ENCODE measurements around the gene COPS6.

The COPS6 gene

DNA sequence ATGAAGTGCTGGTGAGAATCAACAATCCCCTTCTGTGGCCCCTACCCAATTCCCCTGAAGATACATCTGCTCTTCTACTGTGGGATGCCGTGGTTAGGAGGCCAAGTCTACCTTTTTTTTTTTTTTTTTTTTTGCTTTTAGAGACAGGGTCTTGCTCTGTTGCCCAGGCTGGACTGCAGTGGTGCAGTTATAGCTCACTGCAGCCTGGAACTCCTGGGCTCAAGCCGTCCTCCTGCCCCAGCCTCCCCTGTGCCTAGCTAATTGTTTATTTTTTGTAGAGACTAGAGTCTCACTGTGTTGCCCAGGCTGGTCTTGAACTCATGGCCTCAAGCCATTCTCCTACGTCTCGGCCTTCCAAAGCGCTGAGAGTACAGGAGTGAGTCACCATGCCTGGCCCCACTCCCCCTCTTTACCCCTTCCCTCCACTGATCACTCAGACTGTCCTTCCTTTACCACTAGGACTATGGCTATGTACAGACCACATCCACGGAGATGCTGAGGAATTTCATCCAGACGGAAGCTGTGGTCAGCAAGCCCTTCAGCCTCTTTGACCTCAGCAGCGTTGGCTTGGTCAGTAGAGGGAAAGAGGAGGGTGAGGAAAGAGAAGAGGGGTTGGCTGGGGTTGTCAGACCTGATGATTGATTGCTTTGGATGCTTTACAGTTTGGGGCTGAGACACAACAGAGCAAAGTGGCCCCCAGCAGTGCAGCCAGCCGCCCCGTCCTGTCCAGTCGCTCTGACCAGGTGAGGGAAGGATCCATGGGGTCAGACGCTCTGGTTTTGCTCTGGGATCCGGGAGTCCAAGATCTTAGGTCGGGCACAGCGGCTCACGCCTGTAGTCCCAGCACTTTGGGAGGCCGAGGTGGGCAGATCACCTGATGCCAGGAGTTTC lies 14.4 kb downstream of the COPS6 start:
- no peak for DNase-seq (ENCODE audit: low spot score)

DNA sequence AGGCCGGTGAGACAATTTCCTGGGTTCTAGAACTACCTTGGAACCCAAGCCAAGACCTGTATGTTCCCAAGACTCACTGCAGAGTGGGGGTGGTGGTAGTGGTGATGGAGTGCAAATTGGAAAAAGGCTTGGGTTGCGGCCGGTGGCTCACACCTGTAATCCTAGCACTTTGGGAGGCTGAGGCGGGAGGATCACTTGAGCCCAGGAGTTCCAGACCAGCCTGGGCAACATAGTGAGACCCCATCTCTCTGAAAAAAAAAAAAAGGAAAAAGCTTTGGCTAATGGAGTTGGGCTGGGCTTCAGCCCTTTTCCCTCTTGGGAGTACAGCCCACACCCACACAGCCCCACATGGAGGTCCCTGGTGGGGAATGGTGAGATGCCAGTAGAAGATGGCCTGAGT lies 16.8 kb downstream of the COPS6 start:
- no peak for DNase-seq (ENCODE audit: low spot score)

DNA sequence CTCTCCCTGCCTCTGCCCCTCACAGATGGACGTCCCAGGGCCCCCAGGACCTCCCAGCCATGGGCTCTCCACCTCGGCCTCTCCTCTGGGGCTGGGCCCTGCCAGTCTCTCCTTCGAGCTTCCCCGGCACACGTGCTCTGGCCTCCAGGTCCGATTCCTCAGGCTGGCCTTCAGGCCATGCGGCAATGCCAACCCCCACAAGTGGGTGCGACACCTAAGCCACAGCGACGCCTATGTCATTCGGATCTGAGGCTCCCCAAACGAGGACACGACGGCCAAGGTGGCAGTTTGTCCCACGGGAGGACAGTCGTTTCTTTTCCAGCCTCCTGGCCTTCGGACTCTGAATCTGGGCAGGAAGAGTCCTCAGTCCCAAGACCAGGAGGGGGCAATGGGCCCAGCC lies 17.9 kb downstream of the COPS6 start:
- no peak for DNase-seq (ENCODE audit: low spot score)

DNA sequence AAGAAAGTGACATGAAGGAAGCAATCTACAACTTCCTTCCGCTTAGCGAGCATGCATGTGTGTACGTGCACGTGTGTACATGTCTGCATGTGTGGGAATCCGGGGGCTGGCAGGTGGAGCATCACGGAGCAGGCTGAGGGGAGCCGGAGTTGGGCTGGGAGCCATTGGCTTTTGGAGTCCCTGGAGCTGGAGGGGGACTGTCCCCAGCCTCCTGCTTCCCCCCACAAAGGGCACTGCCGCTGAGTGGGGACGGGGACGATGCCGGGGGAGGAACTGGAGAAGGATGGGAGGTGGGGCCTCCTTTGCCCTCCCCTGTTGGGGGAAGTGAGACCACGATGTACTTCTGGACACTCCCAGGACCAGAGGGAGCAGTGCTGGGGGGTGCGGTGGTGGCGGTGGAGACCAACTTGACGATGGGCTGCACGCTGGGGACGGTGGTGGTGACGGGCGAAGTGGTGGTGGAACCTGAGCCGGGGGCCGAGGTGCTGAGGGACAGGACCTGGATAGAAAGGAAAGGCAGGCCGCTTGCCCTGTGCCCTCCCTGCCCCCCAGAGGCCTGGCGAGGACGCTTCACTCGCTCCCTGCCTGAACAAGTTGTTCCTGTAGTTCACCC lies 18.5 kb downstream of the COPS6 start:
- DNase-seq (ENCODE audit: low spot score) = no peak

DNA sequence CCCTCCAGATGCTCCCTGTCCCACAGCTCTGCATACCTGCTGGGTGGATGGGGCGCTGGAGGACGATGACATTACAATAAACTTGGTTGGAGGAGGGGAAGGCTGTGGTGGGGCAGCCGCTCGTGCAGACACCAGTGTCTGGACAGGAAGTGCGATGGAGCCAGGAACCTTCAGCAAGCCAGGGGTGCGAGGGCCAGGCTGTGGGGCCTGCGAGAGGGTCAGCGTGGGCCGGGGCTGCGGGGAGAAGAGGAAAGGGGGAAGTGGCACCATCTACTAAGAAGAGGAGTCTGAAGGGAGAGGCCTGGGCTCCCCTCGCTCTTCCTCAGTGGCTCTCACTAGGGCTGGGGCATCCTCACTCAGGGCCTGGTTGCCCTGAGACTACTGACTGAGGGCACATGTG lies 19.1 kb downstream of the COPS6 start:
- no peak for DNase-seq (ENCODE audit: low spot score)

DNA sequence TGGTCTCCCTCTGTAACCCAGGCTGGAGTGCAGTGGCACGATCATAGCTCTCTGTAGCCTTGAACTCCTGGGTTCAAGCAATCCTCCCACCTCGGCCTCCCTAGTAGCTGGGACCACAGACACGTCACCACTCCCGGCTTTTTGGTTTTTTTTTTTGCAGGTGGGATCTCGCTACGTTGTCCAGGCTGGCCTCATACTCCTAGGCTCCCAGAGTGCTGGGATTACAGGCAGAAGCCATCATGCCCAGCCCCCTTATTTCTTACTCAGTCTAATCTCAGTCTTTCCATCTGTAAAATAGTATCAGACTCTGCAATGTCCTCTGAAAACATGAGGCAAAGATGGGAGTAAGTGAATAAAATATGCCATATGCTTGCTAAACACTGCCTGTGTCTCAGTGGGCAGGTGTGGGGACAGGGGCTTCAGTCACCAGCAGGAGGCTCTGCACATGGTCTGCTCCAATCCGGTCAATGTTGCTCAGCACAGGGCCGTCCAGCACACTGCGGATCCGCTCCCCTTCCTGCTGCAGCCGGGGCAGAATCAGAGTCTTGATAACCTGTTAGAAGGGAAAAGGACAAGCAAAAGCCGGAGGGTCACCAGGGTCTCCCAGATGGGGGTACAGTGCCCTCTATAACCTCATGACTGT lies 20.9 kb downstream of the COPS6 start:
- no peak for DNase-seq (ENCODE audit: low spot score)

DNA sequence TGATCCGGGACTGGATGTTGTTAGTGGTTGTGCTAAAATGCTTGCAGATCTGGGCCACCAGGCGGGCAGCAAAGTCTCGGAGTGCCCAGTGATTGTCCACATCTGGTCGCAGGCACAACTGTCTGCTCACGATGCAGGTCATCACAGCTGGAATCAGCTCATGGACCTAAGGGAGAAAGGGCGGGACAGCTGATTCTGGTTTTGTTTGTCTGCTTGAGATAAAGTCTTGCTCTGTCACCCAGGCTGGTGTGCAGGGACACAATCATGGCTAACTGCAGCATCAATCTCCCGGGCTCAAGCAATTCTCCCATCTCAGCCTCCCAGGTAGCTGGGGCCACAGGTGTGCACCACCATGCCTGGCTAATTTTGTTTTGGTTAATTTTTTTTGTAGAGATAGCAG lies 22.4 kb downstream of the COPS6 start:
- DNase-seq (ENCODE audit: low spot score) = no peak

DNA sequence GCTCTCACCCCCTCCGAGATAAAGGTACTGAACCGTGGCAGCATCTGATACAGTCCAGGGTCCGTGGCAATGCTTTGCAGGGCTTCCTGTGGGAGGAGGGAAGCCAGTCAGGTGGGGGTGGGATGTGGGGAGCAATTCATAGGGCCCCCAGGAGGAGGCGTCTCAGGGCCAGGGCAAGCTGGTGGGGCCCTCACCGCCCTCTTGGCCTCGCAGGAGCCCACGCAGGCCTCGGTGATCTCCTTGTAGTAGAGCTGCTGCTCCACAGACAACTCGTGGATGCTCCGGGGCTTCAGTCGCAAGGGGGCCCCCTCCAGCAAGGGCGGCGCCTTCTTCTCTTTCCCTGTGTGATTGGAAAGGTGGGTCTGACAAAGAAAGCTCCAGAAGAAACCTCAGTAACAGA lies 23.1 kb downstream of the COPS6 start:
- no peak for DNase-seq (ENCODE audit: low spot score)

DNA sequence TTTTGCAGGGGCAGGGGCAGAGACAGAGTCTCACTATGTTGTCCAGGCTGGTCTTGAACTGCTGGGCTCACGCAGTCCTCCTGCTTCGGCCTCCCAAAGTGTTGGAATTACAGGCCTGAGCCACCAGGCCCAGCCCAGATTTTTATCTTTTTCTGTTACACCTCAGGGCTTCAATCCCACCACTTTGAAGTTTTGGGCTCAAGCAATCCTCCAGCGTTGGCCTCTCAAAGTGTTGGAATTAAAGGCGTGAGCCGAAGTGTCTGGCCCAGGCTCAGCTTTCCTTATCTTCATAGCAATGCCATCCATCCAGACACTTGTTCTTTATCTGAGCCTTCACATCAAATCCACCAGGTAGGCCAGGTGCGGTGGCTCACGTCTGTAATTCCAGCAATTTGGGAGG lies 26.3 kb downstream of the COPS6 start:
- DNase-seq (ENCODE audit: low spot score) = no peak

DNA sequence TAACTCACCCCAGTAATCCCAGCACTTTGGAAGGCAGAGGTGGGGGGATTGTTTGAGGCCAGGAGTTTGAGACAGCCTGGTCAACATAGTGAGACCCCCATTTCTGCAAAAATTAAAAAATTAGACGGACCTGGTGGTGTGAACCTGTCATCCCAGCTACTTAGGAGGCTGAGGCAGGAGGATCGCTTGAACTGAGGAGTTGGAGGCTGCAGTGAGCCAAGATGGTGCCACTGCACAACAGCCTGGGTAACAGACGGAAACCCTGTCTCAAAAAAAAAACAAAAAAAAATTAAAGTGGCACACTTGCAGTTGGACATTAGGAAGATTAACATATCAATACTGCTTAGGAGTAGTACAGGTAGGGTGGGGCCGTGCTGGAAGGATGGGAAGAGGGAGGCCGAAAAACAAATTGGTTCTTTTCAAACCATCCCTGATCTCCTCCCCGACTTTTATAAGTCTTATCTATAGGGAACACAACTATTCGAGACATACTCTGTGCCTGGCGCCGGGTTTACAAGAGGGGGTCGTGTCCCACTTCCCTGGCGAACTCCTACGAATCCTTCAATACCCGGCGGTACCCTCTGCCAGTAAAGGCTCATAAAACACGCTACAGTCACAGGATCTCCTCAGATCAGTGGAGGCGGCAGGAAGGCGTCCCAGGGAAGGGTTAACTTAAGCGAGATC lies 29.8 kb downstream of the COPS6 start:
- DNase-seq (ENCODE audit: low spot score) = no peak

DNA sequence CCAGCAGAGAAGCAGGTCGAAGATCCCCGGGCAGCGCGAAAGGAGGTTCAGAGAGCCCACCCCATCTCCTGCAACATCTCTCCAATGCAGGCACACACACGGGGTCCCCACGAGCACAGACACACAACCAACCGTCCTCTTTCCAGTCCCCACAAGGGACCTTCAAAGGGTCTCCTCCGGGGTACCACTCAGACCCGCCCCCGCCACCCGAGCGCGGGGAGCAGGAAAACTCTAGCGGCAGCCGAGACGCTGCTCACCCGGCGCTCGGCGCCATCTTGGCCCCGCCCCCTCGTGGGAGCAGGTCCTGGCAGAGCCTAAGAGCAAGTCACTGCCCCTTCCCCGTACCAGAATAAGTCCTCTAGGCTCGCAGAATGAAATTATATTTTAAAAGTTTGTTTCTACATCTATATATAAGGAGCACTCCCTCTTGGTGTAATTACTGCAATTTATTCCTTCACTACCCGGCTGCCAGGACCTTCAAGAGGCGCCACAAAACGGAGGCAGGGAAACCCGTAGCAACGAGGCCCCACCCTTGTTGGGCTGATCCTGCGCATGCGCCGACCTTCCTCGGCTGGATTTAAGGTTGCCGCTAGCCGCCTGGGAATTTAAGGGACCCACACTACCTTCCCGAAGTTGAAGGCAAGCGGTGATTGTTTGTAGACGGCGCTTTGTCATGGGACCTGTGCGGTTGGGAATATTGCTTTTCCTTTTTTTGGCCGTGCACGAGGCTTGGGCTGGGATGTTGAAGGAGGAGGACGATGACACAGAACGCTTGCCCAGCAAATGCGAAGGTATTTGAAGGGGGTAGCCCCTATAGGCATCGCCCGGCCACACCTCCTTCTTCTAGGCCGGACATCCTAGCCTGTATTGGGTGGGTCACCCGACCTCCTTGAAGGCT lies 30.6 kb downstream of the COPS6 start, which contains the start of the genes CNPY4 and TAF6:
TSS of gene CNPY4 (plus strand) at position 563 of the 898 bp plus-strand sequence. CDS start at position 674, 111 bp downstream.
TSS of gene TAF6 (minus strand) at position 287 of the 898 bp plus-strand sequence. CDS start 5,149 bp downstream, outside the sequence.
- DNase-seq (ENCODE audit: low spot score) = peak; percentile 95

DNA sequence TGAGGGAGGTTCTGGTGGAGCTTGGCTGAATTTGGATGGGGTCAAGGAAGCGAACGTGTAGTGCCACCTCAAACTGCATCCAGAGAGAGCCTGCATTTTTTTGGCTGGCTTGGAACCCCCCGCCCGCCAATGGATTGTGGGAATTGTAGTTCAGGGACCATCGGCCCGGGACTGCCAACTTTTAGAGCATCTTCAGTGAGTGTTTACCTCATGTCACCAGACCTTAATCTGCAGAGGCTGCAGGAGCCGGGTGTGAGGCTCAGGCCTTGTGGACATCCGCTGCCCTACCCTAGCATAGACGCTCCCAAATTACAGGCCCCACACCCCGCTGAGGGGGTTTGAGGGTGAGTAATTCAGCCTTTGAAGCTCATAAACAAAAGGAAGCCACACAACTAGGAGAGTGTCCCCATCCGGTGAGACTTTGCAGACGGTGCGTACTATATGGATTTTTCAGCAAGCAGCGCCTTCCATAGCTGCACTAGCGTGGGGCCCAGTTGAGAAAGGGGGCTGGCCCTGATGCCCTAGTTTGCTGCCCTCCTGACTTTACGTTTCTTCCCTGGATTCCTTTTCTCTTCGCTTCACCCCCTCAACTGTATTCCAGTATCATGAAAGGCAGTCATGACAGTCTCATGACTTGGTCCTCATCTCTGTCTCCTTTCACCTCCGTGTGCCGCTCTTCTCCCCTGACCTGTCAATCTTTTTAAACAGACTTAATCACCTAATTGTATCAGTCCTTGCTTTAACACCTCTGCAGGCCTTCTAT lies 31.4 kb downstream of the COPS6 start:
- DNase-seq (ENCODE audit: low spot score) = peak; percentile 51

DNA sequence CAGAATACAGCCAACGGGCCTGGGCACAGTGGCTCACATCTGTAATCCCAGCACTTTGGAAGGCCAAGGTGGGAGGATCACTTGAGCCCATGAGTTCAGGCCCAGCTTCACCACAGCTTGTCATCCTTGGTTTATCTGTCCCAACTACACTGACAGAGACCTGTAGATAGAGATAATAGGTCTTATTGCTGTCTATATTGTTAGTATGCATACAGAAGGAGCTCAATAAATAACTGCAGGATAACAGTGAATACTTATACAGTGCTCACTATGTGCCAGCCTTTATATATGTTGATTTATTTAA lies 31.9 kb downstream of the COPS6 start:
- DNase-seq (ENCODE audit: low spot score) = no peak

DNA sequence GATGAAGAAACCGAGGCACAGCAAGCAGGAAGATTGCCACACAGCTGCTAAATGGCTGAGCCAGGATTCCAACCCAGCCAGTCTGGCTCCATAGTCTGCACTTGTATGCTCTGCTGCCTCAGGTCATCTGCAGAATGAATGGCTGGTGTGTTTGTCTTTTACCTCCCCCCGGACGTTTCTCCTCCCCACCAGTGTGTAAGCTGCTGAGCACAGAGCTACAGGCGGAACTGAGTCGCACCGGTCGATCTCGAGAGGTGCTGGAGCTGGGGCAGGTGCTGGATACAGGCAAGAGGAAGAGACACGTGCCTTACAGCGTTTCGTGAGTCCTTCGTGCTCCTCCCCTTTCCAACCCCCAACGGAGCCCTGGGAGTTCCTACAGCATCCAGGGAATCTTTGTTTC lies 33.3 kb downstream of the COPS6 start:
- DNase-seq (ENCODE audit: low spot score) = peak; percentile 28

DNA sequence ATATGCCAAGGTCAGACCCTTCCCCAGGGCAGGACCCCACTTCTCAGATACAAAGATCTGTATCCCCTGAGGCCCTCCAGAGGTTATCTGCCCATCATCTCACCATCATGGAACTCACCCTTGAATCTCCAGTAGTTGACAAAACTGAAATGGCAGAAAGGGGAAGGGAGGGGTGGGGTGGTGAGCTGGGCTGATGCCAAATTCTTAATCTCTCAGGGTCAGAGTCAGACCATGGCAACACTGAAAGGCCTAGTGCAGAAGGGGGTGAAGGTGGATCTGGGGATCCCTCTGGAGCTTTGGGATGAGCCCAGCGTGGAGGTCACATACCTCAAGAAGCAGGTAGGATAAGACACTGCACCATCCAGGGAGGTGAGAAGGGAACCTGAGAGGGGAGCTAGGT lies 33.8 kb downstream of the COPS6 start:
- no peak for DNase-seq (ENCODE audit: low spot score)

DNA sequence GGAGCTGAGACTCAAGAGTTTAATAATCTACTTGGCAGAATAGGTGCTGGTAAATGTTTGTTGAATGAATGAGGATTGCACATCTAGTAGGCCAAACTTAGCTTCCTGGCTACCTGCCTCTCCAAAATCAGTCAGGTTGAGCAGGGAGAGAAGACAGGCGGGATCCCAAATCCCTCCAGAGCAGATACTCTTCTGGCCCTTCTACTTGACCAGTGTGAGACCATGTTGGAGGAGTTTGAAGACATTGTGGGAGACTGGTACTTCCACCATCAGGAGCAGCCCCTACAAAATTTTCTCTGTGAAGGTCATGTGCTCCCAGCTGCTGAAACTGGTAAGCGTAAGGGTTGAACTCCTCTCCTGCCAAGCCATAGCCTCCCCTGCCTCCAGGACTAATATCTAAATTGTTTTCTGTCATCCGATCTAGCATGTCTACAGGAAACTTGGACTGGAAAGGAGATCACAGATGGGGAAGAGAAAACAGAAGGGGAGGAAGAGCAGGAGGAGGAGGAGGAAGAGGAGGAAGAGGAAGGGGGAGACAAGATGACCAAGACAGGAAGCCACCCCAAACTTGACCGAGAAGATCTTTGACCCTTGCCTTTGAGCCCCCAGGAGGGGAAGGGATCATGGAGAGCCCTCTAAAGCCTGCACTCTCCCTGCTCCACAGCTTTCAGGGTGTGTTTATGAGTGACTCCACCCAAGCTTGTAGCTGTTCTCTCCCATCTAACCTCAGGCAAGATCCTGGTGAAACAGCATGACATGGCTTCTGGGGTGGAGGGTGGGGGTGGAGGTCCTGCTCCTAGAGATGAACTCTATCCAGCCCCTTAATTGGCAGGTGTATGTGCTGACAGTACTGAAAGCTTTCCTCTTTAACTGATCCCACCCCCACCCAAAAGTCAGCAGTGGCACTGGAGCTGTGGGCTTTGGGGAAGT lies 35.8 kb downstream of the COPS6 start:
- no peak for DNase-seq (ENCODE audit: low spot score)

DNA sequence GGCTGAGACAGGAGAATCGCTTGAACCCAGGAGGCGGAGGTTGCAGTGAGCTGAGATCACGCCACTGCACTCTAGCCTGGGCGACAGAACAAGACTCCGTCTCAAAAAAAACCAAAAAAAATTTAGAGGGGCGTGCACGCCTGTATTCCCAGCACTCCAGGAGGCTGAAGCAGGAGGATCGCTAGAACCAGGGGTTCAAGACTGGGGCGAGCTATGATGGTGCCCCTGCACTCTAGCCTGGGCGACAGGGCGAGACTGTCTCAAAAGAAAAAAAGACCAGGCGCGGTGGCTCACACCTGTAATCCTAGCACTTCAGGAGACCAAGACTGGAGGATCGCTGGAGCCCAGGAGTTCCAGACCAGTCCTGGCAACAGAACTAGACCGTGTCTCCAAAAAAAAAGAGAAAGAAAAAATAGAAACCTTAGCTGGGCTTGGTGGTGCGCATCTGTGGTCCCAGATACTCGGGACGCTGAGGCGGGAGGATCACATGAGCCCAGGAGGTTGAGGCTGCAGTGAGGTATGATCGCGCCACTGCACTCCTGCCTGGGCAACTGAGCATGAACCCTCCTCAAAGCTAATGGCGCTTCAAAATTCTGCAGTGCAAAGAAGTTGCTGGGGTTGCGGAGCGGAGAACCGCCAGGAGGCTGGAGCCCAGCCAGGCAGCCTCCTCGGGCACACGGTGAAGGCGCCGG lies 37.6 kb downstream of the COPS6 start:
- DNase-seq (ENCODE audit: low spot score) = no peak

DNA sequence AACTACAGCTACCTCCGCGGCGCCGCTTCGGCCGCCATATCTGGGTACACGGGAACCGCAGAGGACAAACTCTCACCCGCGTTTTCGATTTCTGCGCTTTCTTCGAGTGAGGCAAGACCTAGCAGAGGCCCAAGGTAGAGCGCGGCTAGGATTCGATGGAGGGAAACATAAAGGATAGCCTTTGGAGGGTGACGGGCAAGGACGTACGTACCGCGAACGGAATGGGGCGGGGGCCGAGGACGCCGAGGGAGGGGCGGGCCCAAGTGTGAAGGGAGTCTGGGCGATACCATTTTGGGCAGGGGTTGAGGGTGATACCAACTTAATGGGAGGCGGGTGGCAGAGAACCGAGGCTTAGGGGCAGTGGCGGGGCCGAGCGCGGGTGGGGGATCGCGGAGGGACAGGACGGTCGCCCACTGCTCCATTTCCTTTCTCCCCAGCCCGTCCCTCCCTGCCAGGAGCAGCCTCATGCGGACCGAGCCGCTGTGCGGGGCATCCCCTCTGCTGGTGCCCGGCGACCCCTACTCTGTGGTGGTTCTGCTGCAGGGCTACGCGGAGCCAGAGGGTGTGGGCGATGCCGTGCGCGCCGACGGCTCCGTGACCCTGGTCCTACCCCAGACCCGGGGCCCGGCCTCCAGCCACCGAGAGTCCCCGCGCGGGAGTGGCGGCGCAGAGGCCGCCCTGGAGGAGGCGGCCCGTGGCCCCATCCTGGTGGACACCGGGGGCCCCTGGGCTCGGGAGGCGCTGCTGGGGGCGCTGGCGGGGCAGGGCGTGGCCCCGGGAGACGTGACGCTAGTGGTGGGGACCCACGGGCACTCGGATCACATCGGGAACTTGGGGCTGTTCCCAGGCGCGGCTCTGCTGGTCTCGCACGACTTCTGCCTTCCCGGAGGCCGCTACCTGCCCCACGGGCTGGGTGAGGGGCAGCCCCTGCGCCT lies 38.4 kb downstream of the COPS6 start, which contains the start of gene MBLAC1:
TSS of gene MBLAC1 (plus strand) at position 37 of the 935 bp plus-strand sequence. CDS start at position 466, 429 bp downstream.
- DNase-seq (ENCODE audit: low spot score) = peak; percentile 88
